Rectal smooth muscle tissue (tissue), 1 donor: ENCODE data around the gene MINDY4.

ENCODE experiments used
- H3K27ac ChIP-seq: one replicate; pipeline ENCODE4 v1.7.0; 2013; ENCODE audit warnings: low read depth, low read length, inconsistent platforms
- H3K27me3 ChIP-seq: one replicate; pipeline ENCODE4 v1.7.0; 2013; ENCODE audit warnings: low read length; ENCODE audit not compliant: control insufficient read depth, insufficient read depth
- H3K36me3 ChIP-seq: one replicate; pipeline ENCODE4 v1.7.0; 2013; ENCODE audit warnings: low read length; ENCODE audit not compliant: control insufficient read depth, insufficient read depth
- H3K4me1 ChIP-seq: one replicate; pipeline ENCODE4 v1.7.0; 2013; ENCODE audit warnings: low read length; ENCODE audit not compliant: control insufficient read depth, insufficient read depth
- H3K4me3 ChIP-seq: one replicate; pipeline ENCODE4 v1.7.0; 2013; ENCODE audit warnings: low read length
- H3K9ac ChIP-seq: one replicate; pipeline ENCODE4 v1.7.0; 2013; ENCODE audit warnings: low read length

Gene MINDY4

GRCh38 chr7:30893357-30893756 is 122.1 kb downstream of the MINDY4 start:
- H3K27ac ChIP-seq: no peak overlapping the region
- no peak overlapping the region for H3K9ac ChIP-seq
- H3K27me3 ChIP-seq: no peaks in the 10 kb centered on the region
- no peak overlapping the region for H3K4me3 ChIP-seq
- H3K36me3 ChIP-seq: no peaks in the 10 kb centered on the region
- peaks cover 11% of the 10 kb centered on the region for H3K4me1 ChIP-seq

- Histone ChIP-seq H3K4me3 (no peak overlapping the region), H3K27me3 (no peaks in the 10 kb centered on the region), H3K27ac (no peak overlapping the region), H3K36me3 (no peaks in the 10 kb centered on the region), H3K9ac (no peak overlapping the region), H3K4me1 (peaks cover 5% of the 10 kb centered on the region)
Measured at GRCh38 chr7:30894009-30894408, 122.8 kb downstream of the MINDY4 start.

- Histone ChIP-seq H3K4me3 (no peak overlapping the region), H3K9ac (no peak overlapping the region), H3K27ac (no peak overlapping the region), H3K36me3 (no peaks in the 10 kb centered on the region), H3K4me1 (no peaks in the 10 kb centered on the region), H3K27me3 (no peaks in the 10 kb centered on the region)
Measured at GRCh38 chr7:30894866-30895605, 123.8 kb downstream of the MINDY4 start.

- Histone ChIP-seq H3K27me3 (no peaks in the 10 kb centered on the region), H3K27ac (no peak overlapping the region), H3K36me3 (no peaks in the 10 kb centered on the region), H3K4me3 (no peak overlapping the region), H3K9ac (no peak overlapping the region), H3K4me1 (no peaks in the 10 kb centered on the region)
Measured at GRCh38 chr7:30896036-30896435, 124.8 kb downstream of the MINDY4 start.

- no peaks in the 10 kb centered on the region for H3K4me1 ChIP-seq
- no peak overlapping the region for H3K27ac ChIP-seq
- H3K36me3 ChIP-seq: no peaks in the 10 kb centered on the region
- H3K4me3 ChIP-seq: no peak overlapping the region
- no peaks in the 10 kb centered on the region for H3K27me3 ChIP-seq
- H3K9ac ChIP-seq: no peak overlapping the region
Measured at GRCh38 chr7:30896783-30897637, 125.8 kb downstream of the MINDY4 start.

- no peaks in the 10 kb centered on the region for H3K4me1 ChIP-seq
Measured at GRCh38 chr7:30897770-30898169, 126.6 kb downstream of the MINDY4 start.

GRCh38 chr7:30898411-30898810 is 127.2 kb downstream of the MINDY4 start:
- Histone ChIP-seq H3K27me3 (no peaks in the 10 kb centered on the region), H3K9ac (no peak overlapping the region), H3K36me3 (no peaks in the 10 kb centered on the region), H3K27ac (no peak overlapping the region), H3K4me3 (no peak overlapping the region), H3K4me1 (no peaks in the 10 kb centered on the region)

More at GRCh38 chr7:30897770-30898169, 126.6 kb downstream of the MINDY4 start:
- Histone ChIP-seq H3K4me3 (no peak overlapping the region), H3K27me3 (no peaks in the 10 kb centered on the region), H3K36me3 (no peaks in the 10 kb centered on the region), H3K27ac (no peak overlapping the region), H3K9ac (no peak overlapping the region)

GRCh38 chr7:30899066-30899465 is 127.8 kb downstream of the MINDY4 start:
- no peak overlapping the region for H3K9ac ChIP-seq
- no peaks in the 10 kb centered on the region for H3K36me3 ChIP-seq
- no peak overlapping the region for H3K4me3 ChIP-seq
- no peak overlapping the region for H3K27ac ChIP-seq
- no peaks in the 10 kb centered on the region for H3K4me1 ChIP-seq
- H3K27me3 ChIP-seq: no peaks in the 10 kb centered on the region

GRCh38 chr7:30899630-30900029 is 128.4 kb downstream of the MINDY4 start:
- Histone ChIP-seq H3K27me3 (no peaks in the 10 kb centered on the region), H3K4me1 (no peaks in the 10 kb centered on the region), H3K36me3 (no peaks in the 10 kb centered on the region), H3K9ac (no peak overlapping the region), H3K4me3 (no peak overlapping the region), H3K27ac (no peak overlapping the region)

GRCh38 chr7:30900053-30900452 is 128.8 kb downstream of the MINDY4 start:
- H3K4me1 ChIP-seq: no peaks in the 10 kb centered on the region
- H3K27ac ChIP-seq: no peak overlapping the region
- no peak overlapping the region for H3K4me3 ChIP-seq
- H3K27me3 ChIP-seq: no peaks in the 10 kb centered on the region
- H3K36me3 ChIP-seq: no peaks in the 10 kb centered on the region
- H3K9ac ChIP-seq: no peak overlapping the region

GRCh38 chr7:30900803-30901362 is 129.7 kb downstream of the MINDY4 start:
- H3K27me3 ChIP-seq: no peaks in the 10 kb centered on the region
- H3K9ac ChIP-seq: no peak overlapping the region
- no peaks in the 10 kb centered on the region for H3K36me3 ChIP-seq
- H3K4me1 ChIP-seq: peaks cover 3% of the 10 kb centered on the region
- no peak overlapping the region for H3K4me3 ChIP-seq
- no peak overlapping the region for H3K27ac ChIP-seq

GRCh38 chr7:30901856-30902255 is 130.6 kb downstream of the MINDY4 start:
- Histone ChIP-seq H3K9ac (no peak overlapping the region), H3K4me1 (peaks cover 8% of the 10 kb centered on the region), H3K27ac (no peak overlapping the region), H3K36me3 (no peaks in the 10 kb centered on the region), H3K27me3 (no peaks in the 10 kb centered on the region), H3K4me3 (no peak overlapping the region)
